ENCODE data around the gene FBXO30. TPM values are rescaled to one million over a fixed set of nuclear protein-coding genes. Genes with fewer than 3 reads are reported as not detected.

FBXO30 gene
- total RNA-seq, 3 donors from 2014 or later = 6.3 to 34.7 (median 7.1) TPM

DNA sequence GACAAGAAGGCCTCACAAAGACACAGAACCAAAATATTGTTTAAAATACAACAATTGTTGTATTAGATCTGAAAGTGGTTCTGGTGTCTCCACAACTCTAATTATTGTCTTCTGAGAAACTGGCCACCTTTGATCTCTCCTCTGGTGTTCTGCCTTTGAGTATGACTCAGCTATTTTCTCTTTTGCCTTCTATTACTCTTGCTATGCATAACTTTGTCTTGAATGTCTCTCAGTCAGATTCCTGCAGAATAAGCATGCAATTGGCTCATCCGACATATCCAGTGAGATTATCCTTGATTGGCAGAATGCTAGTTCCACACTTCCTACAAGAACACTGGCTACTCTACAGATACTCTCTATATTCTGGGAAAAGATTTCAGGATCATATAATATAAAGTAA, 65.0 kb downstream of the FBXO30 start:
- no peaks in the 10 kb centered on the region for H3K9me3 ChIP-seq
- DNase-seq = no peak
- no peaks in the 10 kb centered on the region for H3K4me1 ChIP-seq (ENCODE audit: low read depth)
- TF ChIP-seq, protein P1, sequence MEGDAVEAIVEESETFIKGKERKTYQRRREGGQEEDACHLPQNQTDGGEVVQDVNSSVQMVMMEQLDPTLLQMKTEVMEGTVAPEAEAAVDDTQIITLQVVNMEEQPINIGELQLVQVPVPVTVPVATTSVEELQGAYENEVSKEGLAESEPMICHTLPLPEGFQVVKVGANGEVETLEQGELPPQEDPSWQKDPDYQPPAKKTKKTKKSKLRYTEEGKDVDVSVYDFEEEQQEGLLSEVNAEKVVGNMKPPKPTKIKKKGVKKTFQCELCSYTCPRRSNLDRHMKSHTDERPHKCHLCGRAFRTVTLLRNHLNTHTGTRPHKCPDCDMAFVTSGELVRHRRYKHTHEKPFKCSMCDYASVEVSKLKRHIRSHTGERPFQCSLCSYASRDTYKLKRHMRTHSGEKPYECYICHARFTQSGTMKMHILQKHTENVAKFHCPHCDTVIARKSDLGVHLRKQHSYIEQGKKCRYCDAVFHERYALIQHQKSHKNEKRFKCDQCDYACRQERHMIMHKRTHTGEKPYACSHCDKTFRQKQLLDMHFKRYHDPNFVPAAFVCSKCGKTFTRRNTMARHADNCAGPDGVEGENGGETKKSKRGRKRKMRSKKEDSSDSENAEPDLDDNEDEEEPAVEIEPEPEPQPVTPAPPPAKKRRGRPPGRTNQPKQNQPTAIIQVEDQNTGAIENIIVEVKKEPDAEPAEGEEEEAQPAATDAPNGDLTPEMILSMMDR (IDR thresholded peaks at IDR 0.05) = no peak
- intact Hi-C loops (cut with DNase I, micrococcal nuclease) = no loop called here
- ATAC-seq = peak; percentile 51
- no peaks in the 10 kb centered on the region for H3K36me3 ChIP-seq (ENCODE audit: low read depth)
- no peak overlapping the region for H3K4me3 ChIP-seq

DNA sequence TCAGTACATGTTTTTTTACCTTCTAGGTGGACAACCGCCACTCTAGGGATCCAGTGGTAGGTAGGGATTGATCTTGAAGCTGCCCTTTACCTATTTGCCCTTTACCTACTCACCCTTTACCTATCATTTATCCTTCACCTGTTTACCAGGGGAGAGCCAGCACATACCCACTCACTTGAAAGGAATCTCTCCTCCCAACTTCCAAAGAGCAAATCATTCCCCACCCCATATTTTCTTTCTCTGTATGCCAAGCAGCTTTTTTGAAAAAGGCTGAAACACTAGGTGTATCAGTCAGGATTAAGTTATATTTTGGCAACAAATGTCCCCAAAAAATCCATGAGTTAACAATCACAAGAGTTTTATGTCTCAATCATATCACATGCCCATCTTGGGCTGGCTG, 68.7 kb downstream of the FBXO30 start:
- TF ChIP-seq, protein P1 (IDR thresholded peaks at IDR 0.05) = no peak
- Histone ChIP-seq H3K4me3 (no peak overlapping the region), H3K36me3 (ENCODE audit: low read depth) (no peaks in the 10 kb centered on the region), H3K9me3 (no peaks in the 10 kb centered on the region), H3K4me1 (ENCODE audit: low read depth) (no peaks in the 10 kb centered on the region)
- intact Hi-C loops (cut with DNase I, micrococcal nuclease) = no loop called here
- DNase-seq (no peak), ATAC-seq (no peak)

DNA sequence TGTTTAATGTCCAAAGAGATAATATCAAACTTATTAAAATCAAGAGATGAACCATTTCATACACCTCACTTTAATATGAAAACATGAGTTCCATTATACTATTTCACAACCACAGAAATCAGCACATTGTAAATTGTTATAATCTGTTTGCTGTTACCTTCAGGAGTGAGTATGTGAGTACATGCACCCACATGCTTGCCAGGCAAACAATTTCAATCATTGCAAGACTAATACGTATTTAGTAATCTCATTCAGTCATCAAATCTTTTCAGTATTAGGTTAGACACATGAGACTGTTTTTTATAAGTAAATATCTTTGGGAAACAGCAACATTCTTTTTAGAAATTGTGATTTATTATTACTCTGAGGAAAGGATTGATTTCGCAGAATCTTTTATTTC, 70.0 kb downstream of the FBXO30 start:
- no peaks in the 10 kb centered on the region for H3K4me1 ChIP-seq (ENCODE audit: low read depth)
- no peaks in the 10 kb centered on the region for H3K9me3 ChIP-seq
- DNase-seq (no peak), ATAC-seq (no peak)
- intact Hi-C loops (cut with DNase I, micrococcal nuclease) = no loop called here
- H3K4me3 ChIP-seq = no peak overlapping the region
- no peaks in the 10 kb centered on the region for H3K36me3 ChIP-seq (ENCODE audit: low read depth)
- TF ChIP-seq, protein P1 (IDR thresholded peaks at IDR 0.05) = no peak

Other genes starting within 250 kb of the FBXO30 start
- 10 to 100 TPM in 1 of 3 donors, 1 to 10 TPM in 2; 4.7 to 52.4 (median 5.3) TPM for gene EPM2A, start 79.3 kb downstream of the FBXO30 start, total RNA-seq
- 10 to 100 TPM; 12.8 to 24.3 (median 16.7) TPM for gene SHPRH, start 149.6 kb upstream of the FBXO30 start, total RNA-seq
- gene GRM1, start 214.3 kb upstream of the FBXO30 start, total RNA-seq = under 1 TPM in 1 of 3 donors, not detected in 2; 0.13 TPM

Data from mucosa of descending colon (tissue), 3 donors.